HG03565 (cell line): ENCODE measurements around the gene BTBD2.
"Not testable (repeated sequence)": the region's sequence is repeated elsewhere in the genome, so short reads cannot be mapped to it uniquely, and the experiment has no call there.

Experiments used
- ATAC-seq: cut with Tn5 transposase; IDR thresholded peaks from one replicate; pipeline ENCODE4 v1.9.1; 2021; ENCODE audit warnings: mild to moderate bottlenecking, moderate library complexity; ENCODE audit not compliant: unreplicated experiment

BTBD2 gene

DNA sequence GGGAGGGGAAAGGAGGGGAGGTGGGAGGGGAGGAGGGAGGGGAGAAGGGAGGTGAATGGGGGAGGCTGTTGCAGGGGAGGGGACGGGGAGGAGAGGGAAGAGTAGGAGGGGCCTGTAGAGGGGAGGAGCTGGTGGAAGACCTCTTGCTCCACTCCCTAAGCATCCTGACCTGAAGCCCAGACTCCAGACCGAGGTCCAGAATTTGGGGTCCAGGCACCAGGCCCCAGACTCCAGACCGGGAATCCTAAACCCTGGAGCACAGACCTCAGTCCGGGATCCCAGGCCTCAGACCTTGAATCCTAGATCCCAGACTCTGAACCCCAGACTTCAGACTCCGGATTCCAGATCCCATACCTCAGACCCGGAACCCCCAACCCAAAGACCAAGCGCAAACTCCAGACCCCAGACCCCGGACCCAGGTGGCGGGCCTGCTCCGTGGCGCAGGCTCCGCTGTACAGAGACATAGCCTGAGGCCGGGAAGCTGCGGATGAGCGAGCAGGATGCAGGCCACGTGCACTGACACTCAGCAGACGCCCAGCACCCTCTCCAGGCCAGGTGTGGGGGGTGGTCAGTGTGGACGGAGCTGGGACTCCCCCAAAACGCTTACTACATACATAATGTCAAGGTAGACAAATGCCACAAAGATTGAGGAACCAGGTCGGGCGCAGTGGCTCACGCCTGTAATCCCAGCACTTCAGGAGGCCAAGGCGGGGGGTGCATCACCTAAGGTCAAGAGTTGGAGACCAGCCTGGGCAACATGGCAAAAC lies 710 bp upstream of the BTBD2 start:
- ATAC-seq = no peak

GRCh38 chr19:2014731-2015607 lies 545 bp downstream of the BTBD2 start:
- no peak for ATAC-seq

- ATAC-seq = no peak
Observed at GRCh38 chr19:2014131-2014571, 1.4 kb downstream of the BTBD2 start.

DNA sequence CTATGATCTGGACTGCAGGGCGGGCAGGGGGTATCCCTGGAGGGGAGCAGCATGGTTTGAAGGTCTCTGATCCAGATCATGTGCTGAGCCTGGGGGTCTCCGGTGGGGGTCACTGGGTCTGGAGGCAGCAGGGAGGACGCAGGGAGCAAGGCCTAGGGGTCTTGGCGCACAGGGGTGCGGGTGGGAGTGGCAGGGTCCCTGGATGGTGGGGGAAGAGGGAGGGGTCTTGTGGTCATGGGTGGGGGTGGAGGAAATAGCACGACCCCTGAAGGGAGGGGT lies 1.9 kb downstream of the BTBD2 start:
- no peak for ATAC-seq

GRCh38 chr19:2012941-2013682 lies 2.4 kb downstream of the BTBD2 start:
- ATAC-seq = no peak

DNA sequence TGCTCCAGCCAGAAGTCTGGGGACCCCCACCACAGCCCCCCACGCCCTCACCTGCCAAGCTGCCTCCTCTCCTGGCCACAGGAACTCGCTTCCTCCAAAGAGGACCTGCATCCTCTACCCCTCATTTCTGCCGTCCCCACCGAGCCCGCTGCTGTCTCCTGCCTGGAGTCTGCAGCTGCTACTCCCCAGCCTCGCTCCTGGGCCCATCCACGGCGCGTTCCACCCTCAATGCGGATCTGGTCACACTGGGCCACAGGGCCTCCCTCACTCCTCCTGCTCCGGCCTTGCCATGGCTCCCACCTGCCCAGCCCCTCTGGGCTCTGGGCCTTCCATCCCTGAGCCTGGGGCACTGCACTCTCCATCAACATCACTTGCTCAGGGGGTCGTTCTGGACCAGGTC lies 4.3 kb downstream of the BTBD2 start:
- ATAC-seq = no peak

- ATAC-seq = no peak
Observed at GRCh38 chr19:2010135-2010668, 5.3 kb downstream of the BTBD2 start.

DNA sequence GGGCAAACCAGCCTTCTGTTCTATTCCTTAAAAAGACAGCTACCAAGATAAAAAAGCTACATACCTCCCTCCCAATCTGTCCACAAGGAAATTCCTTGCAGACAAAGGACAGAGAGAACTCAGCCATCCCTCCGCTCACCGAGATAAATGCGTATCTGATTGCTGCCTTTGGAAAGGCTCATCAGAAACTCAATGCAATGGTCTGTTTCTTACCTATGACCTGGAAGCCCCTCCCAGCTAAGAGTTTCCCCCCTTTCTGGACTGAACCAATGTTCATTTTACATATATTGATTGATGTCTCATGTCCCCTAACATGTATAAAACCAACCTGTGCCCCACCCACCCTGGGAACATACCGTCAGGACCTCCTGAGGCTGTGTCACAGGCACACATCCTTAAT lies 11.6 kb downstream of the BTBD2 start:
- ATAC-seq = no peak

DNA sequence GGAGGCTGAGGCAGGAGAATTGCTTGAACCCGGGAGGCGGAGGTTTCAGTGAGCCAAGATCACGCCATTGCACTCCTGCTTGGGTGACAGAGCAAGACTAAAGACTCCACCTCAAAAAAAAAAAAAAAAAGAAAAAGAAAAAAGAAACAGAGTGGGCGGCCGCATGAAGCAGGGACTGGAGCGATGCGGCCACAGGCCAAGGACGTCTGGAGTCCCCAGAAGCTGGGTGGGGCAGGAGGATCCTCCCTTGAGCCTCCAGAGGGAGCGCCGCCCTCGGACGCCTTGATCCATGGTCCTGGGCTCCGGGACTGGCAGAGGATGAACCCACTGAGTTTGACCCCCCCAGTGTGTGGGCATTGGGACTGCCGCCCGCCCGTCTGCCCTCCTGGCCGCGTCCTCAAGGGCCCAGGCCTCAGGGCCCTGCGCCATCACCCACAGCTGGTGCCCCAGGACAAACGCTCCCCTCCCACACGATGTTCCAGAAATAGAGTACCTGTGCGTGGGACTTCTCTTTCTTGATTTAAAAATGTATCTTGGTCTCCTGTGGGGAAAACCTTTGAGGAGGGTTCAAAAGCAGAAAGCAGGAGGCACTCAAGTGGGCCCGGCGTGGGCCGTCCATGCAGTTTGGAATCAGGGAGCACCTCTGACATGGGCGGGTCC lies 15.5 kb downstream of the BTBD2 start:
- no peak for ATAC-seq

- no peak for ATAC-seq
Observed at GRCh38 chr19:1998712-1999708, 16.5 kb downstream of the BTBD2 start.

DNA sequence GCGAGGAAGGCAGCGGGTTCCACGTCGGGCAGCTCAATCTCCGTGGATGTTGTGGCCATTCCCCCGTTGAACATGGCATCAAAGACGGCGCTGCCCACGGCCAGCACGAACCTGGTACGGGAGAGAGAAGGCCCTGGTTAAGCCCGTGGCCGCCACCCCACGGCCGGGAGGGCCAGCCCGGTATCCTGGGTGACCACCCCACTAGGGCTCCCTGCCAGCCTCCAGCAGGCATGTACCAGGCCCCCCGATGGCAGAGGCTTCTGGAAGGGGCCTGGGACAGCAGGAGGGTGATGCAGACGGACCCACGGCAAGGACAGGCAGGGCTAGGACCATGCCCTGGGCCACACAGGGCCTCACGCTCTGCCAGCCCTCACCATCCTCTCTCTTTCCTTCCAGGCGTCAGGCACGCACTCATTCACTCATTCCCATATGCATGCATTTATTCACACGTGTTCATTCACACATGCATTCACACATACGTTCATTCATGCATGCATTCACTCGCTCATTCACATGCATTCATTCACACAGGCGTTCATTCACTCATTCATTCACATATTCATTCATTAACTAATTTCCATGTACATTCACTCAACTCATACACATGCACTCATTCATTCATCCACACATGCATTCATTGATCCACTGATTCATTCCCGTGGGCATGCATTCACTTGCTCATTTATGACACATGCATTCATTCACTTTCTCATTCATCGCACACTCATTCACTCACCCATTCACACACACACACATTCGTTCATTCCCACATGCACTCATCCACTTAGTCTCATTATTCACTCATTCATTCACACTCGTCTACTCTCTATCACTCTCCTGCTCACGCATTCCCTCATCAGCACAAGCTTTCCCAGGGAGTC lies 17.9 kb downstream of the BTBD2 start:
- no peak for ATAC-seq

GRCh38 chr19:1992759-1993260 lies 22.7 kb downstream of the BTBD2 start:
- ATAC-seq = no peak

DNA sequence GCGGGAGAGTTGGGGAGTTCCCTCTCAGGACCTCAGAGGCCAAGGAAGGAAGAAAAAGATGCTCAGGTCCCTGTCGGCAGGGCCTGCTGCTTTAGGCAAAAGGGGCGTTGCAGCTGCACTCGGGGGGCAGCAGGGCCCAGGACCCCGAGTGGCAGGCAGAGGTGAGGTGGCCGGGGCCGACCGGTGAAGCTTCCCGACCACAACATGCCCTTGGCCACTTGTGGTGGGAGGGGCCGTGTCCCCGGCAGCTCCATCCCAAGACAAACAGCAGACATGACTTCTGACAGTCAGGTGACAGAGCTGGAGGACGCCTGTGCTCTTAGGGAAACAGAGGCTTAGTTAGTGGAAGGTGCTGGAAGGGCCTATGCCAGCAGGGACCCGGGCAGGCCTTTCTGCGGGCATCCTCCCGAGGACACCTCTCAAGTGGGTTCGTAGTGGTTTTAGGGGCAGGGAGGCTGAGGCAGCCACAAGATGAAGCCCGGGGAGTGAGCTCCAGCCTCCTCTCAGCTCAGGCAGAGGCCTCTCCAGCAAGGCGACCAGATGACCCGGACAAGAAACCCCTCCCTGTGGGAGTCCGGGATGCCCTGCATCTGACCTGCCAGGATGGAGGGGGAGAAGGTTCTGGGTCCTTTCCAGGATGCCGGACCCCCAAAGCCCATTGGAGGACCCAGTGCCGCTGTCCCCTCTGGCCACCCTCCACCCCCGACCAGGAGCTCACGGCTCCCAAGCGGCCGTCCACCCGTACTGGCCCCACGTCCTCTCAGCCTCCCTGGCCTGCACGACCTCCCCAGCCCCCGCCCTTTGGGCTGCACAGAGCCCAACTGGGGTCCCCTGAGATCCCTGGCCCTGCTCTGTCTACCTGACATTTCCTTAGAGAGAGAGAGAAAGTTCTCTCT lies 24.2 kb downstream of the BTBD2 start:
- no peak for ATAC-seq

GRCh38 chr19:1990230-1991017 lies 25.1 kb downstream of the BTBD2 start:
- no peak for ATAC-seq

GRCh38 chr19:1989513-1990229 lies 25.8 kb downstream of the BTBD2 start:
- no peak for ATAC-seq

GRCh38 chr19:1988464-1988863 lies 27.1 kb downstream of the BTBD2 start:
- ATAC-seq = not testable (repeated sequence)
